Osteoblast (primary cell): ENCODE data around the gene RPL11. TPM values are rescaled to one million over a fixed set of nuclear protein-coding genes. Genes with fewer than 3 reads are reported as not detected.
"Not testable (repeated sequence)": the region's sequence is repeated elsewhere in the genome, so short reads cannot be mapped to it uniquely, and the experiment has no call there.

Experiments
- DNase-seq: peaks from one replicate; pipeline ENCODE4 v3.0.0; 2011; ENCODE audit warnings: low spot score, mixed read lengths; ENCODE audit not compliant: insufficient read length; ENCODE audit errors: missing footprints
- H2AFZ ChIP-seq: 2 replicates; pipeline ENCODE4 v1.6.0; 2011; ENCODE audit warnings: mild to moderate bottlenecking, low read length
- H3K27ac ChIP-seq: 2 replicates; pipeline ENCODE4 v1.5.1; 2011; ENCODE audit warnings: mild to moderate bottlenecking, low read depth, low read length, moderate library complexity
- H3K27me3 ChIP-seq: 2 replicates; pipeline ENCODE4 v1.6.0; 2012; ENCODE audit warnings: mild to moderate bottlenecking, control low read depth, inconsistent platforms, low read length, moderate library complexity; ENCODE audit not compliant: insufficient read depth
- H3K36me3 ChIP-seq: 2 replicates; pipeline ENCODE4 v1.5.1; 2011; ENCODE audit warnings: mild to moderate bottlenecking, low read length, control low read depth, moderate library complexity; ENCODE audit not compliant: insufficient read depth
- H3K4me1 ChIP-seq: 2 replicates; pipeline ENCODE4 v1.5.1; 2011; ENCODE audit warnings: mild to moderate bottlenecking, low read length, control low read depth, moderate library complexity; ENCODE audit not compliant: insufficient read depth
- H3K4me2 ChIP-seq: 2 replicates; pipeline ENCODE4 v1.6.0; 2011; ENCODE audit warnings: mild to moderate bottlenecking, low read length; ENCODE audit not compliant: insufficient read depth
- H3K4me3 ChIP-seq: fragments of 200-600 bp; sonication (generic); 3 replicates; pipeline ENCODE4 v1.5.1; 2012; ENCODE audit warnings: mild to moderate bottlenecking, low read length, inconsistent platforms; ENCODE audit not compliant: insufficient read depth
- H3K79me2 ChIP-seq: 2 replicates; pipeline ENCODE4 v1.6.0; 2012; ENCODE audit warnings: mild to moderate bottlenecking, low read length, control low read depth, inconsistent platforms; ENCODE audit not compliant: insufficient read depth
- H3K9me3 ChIP-seq: 2 replicates; pipeline ENCODE4 v1.5.1; 2011; ENCODE audit warnings: low read depth, low read length, control low read depth
- H4K20me1 ChIP-seq: 2 replicates; pipeline ENCODE4 v1.6.0; 2012; ENCODE audit warnings: mild to moderate bottlenecking, low read length, control low read depth; ENCODE audit not compliant: insufficient read depth
- CTCF ChIP-seq: IDR thresholded peaks from 2 replicates; pipeline ENCODE4 v1.5.1; 2011; ENCODE audit warnings: mild to moderate bottlenecking, low read depth, low read length, moderate library complexity; ENCODE audit errors: extremely low read depth
- total RNA-seq: library from RNA; depleted of rRNA; stranded (reverse); fragments of >200 nt; gene quantifications from 2 replicates; pipeline ENCODE4 v1.2.3, GENCODE V29; 2012

The RPL11 gene
- total RNA-seq, 1 donor: 693 TPM

DNA sequence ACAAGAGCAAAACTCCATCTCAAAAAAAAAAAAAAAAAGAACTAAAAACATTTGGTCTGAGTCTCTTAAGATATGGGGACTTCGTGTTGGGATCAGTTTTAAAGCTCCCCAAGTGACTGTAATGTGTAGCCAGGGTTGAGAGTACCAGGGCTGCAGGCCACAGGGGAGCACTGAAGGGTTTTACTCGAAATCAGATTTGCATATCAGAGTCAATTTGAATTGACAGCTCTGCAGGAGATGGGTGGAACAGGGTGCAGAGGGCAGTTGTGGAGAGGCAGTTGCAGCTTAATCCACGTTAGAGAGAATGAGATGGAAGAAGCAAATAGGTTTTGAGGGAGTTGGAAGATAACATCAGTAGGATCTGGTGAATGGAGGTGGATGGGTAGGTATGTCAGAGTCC lies 31.0 kb downstream of the RPL11 start:
- Histone ChIP-seq H4K20me1 (peaks cover 39% of the 10 kb centered on the region), H2AFZ (no peak overlapping the region), H3K4me3 (no peak overlapping the region), H3K4me1 (peaks cover 14% of the 10 kb centered on the region), H3K79me2 (peaks cover 45% of the 10 kb centered on the region), H3K27ac (no peak overlapping the region), H3K36me3 (no peaks in the 10 kb centered on the region), H3K4me2 (no peak overlapping the region), H3K27me3 (no peaks in the 10 kb centered on the region), H3K9me3 (no peaks in the 10 kb centered on the region)
- DNase-seq: no peak
- TF ChIP-seq CTCF: no peak

DNA sequence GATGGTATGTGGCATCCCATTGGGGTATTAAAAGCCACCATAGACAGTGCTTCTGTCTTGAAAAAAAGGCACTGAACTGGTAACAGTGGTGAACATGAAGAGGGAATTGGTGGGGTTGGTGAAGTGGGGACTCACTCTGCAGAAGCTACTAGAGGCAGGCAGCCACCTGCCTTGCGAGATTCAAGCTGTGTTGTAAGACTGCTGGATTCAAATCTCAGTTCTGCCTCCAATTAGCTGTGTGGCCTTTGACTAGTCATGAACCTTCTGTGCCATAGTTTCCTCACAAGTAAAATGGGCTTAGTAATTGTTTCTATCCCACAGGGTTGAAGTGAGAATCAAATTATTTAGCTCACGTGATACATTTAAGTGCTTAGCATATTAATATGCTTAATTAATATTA lies 35.1 kb downstream of the RPL11 start:
- TF ChIP-seq CTCF: no peak
- no peak for DNase-seq
- Histone ChIP-seq H2AFZ (no peak overlapping the region), H3K27ac (peak overlapping the region; percentile 7), H3K9me3 (no peaks in the 10 kb centered on the region), H3K27me3 (no peaks in the 10 kb centered on the region), H3K4me2 (peak overlapping the region; percentile 41), H3K36me3 (no peaks in the 10 kb centered on the region), H3K79me2 (peaks cover 38% of the 10 kb centered on the region), H4K20me1 (peaks cover 17% of the 10 kb centered on the region), H3K4me3 (no peak overlapping the region), H3K4me1 (peaks cover 13% of the 10 kb centered on the region)

DNA sequence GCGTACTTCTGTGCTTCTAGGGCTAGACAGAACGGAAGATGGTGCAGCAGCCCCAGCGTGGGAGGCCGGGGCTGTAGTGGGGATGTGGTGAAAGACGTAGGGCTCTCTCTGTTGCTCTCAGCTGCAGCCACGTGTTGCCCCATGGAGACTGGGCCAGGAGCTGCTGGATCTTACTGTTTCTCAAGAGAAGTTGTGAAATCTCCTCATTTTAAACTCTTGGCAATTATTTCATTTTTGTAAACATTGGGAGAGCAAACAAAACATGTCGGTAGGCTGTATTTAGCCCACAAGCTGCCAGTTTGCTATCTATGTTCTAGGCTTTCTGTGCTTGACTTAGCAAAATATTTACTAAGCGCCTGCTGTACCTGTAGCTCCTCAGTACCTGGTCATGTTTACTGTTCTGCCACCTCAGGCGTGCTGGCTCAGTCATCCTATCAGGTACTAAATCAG lies 35.8 kb downstream of the RPL11 start:
- Histone ChIP-seq H3K4me2 (peak overlapping the region; percentile 41), H3K79me2 (peaks cover 42% of the 10 kb centered on the region), H3K27me3 (no peaks in the 10 kb centered on the region), H3K4me3 (no peak overlapping the region), H4K20me1 (peaks cover 20% of the 10 kb centered on the region), H3K9me3 (no peaks in the 10 kb centered on the region), H2AFZ (peak overlapping the region; percentile 20), H3K27ac (peak overlapping the region; percentile 40), H3K4me1 (peaks cover 18% of the 10 kb centered on the region), H3K36me3 (no peaks in the 10 kb centered on the region)
- TF ChIP-seq CTCF: no peak
- DNase-seq: peak; percentile 89

DNA sequence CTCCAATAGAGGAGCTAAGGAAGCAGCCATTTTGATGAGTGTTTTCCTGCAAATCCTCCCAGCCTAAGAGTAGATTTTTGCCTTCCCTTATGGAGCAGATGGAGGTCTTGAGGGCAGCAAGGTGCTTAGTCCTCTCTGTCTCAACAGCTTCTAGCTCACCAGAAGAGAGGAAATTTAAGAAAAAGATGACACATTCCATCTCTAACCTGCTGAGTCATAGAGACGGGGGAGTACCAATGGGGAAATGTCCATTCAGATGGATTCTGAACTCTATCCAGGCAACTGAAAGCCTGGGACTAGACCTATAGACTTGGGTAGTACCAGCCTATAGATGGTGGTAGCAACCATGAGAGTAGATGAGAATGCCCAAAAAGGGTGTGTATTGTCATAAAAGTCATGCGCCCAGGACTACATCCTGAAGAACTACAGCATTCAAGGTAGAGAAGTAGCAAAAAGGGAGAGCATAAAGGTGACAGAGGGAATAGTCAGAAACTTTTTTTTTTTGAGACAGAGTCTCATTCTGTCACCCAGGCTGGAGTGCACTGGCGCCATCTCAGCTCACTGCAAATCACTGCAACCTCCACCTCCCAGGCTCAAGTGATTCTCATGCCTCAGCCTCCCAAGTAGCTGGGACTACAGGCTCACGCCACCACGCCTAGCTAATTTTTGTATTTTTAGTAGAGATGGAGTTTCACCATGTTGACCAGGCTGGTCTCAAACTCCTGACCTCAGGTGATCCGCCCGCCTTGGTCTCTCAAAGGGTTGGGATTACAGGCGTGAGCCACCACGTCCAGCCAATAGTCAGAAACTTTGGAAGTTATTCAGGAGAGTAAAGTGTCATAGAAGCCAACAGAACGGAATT lies 41.0 kb downstream of the RPL11 start:
- Histone ChIP-seq H3K9me3 (no peaks in the 10 kb centered on the region), H3K4me1 (peaks cover 11% of the 10 kb centered on the region), H3K4me3 (no peak overlapping the region), H2AFZ (no peak overlapping the region), H3K27ac (peak overlapping the region; percentile 17), H3K79me2 (peaks cover 46% of the 10 kb centered on the region), H3K4me2 (no peak overlapping the region), H3K36me3 (no peaks in the 10 kb centered on the region), H4K20me1 (peaks cover 16% of the 10 kb centered on the region), H3K27me3 (no peaks in the 10 kb centered on the region)
- no peak for TF ChIP-seq CTCF
- peak; percentile 82 for DNase-seq

DNA sequence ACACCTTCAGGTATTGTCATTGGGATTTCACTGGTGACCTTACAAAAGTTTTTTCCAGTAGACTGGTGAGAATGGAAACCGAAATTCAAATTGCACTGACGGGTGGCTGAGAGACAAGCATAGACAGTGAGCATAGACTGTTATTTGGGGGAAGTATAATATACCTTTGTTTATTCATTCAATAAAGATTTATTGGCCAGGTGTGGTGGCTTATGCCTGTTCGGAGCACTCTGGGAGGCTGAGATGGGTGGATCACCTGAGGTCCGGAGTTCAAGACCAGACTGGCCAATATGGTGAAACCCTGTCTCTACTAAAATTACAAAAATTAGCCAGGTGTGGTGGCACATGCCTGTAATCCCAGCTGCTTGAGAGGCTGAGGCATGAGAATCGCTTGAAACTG lies 41.7 kb downstream of the RPL11 start:
- H3K36me3 ChIP-seq, H3K9me3 ChIP-seq, DNase-seq, H3K4me2 ChIP-seq, H3K27me3 ChIP-seq, H2AFZ ChIP-seq, H3K4me3 ChIP-seq, H3K27ac ChIP-seq, H3K4me1 ChIP-seq: not testable (repeated sequence)
- Histone ChIP-seq H3K79me2 (peaks cover 39% of the 10 kb centered on the region), H4K20me1 (peaks cover 15% of the 10 kb centered on the region)
